ENCODE measurements around the gene ACBD5.
"Not testable (repeated sequence)": the region's sequence is repeated elsewhere in the genome, so short reads cannot be mapped to it uniquely, and the experiment has no call there.

ACBD5 gene

GRCh38 chr10:27241010-27241651 is 534 bp upstream of the ACBD5 start:
- peak; percentile 61 to 67 for DNase-seq

- not testable (repeated sequence) for DNase-seq
These were observed 3.1 kb downstream of the ACBD5 start for GRCh38 chr10:27237531-27237930.

DNA sequence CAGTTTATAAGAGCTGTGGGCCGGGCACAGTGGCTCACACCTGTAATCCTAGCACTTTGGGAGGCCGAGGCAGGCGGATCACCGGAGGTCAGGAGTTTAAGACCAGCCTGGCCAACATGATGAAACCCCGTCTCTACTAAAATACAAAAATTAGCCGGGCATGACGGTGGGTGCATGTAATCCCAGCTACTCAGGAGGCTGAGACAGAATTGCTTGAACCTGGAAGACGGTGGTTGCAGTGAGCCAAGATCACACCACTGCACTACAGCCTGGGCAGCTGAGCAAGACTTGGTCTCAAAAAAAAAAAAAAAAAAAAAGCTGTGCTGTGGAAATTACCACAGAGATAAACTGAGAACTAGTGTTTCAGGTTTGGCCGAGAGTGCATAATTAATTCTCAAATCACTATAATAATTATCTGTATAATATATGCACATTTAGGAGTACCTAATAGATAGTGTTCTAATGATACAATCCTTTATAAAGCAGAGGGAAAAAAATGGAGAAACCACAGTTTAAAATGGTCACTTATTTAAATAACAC is 3.9 kb downstream of the ACBD5 start:
- not testable (repeated sequence) for DNase-seq

GRCh38 chr10:27235706-27236105 is 4.9 kb downstream of the ACBD5 start:
- DNase-seq: no peak

DNA sequence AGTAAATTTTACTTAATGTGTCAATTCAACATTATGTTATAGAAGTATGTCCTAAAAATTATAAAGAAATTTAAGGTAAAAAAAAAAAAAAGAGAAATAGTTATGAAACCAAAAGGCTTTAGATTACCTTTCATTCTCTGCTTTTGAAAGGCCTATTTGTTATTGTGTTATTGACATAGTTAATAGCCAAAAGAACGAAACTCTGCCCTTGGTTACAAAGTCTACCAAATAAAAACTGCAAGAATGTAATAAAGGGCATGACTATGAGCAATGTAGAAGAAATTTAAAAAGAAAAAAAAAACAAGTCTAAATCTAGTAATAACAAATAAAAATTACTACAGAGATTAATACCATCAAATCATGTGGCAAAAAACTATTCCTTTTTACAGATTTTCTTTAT is 10.6 kb downstream of the ACBD5 start:
- no peak for DNase-seq

- no peak for DNase-seq
These were observed 14.8 kb downstream of the ACBD5 start for GRCh38 chr10:27225642-27226257.

GRCh38 chr10:27225011-27225590 is 15.5 kb downstream of the ACBD5 start:
- DNase-seq: no peak

DNA sequence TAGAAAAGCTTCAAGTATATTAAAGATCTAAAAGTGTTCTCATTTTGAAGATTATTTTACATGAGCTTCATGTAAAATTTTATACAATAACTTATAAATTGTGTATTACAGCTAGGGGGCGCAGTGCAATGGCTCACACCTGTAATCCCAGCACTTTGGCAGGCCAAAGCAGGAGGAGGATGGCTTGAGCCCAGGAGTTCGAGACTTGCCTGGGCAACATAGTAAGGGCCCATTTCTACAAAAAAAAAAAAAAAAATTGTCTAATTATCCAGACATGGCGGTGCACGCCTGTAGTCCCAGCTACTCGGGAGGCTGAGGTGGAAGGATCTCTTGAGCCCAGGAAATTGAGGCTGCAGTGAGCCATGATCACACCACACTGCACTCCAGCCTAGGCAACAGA is 16.6 kb downstream of the ACBD5 start:
- DNase-seq: peak; percentile 34 to 36

GRCh38 chr10:27207350-27207749 is 33.2 kb downstream of the ACBD5 start:
- no peak for DNase-seq

DNA sequence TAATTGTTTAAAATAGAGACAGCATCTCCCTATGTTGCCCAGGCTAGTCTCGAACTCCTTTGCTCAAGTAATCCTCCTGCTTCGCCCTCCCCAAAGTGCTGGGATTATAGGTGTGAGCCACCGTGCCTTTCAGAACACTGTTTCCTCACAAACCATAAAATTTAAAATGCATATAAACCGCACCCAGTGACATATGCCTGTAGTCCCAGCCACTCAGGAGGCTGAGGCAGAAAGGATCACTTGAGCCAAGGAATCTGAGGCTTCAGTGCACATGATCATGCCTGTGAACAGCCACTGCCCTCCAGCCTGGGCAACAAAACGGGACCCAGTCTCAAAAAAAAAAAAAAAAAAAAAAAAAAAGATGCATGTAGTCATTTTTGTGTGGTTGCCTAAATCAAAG is 36.8 kb downstream of the ACBD5 start:
- no peak for DNase-seq

DNA sequence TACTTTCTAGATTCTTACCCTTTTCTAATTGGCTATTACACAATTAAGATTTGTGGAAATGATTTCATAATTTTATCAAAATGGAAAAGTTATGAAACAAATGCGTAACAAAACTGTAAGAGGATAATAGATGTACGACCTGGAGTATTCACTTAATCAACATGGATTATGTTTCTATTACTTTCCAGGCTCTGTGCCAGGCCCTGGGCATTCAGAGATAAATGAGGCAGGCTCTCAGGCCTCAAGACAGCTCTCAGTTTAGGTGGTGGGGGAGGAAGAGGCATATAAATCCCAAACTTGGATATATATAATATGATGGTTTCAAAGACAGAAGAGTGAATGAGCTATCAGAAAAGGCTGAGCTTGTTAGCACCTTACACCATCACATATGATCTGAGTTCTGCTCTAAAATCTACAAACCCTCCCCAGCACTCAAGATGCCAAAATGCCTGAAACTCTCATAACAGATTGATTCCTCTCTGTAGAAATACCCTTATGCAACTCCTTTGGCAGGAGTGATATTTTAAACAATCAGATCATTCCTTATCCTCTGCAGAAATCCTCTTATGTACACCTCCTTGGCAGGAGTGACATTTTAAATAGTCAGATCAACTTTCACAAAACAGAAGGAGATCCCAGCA is 42.5 kb downstream of the ACBD5 start:
- no peak for DNase-seq

- DNase-seq: no peak
These were observed 48.3 kb downstream of the ACBD5 start for GRCh38 chr10:27192284-27192683.

DNA sequence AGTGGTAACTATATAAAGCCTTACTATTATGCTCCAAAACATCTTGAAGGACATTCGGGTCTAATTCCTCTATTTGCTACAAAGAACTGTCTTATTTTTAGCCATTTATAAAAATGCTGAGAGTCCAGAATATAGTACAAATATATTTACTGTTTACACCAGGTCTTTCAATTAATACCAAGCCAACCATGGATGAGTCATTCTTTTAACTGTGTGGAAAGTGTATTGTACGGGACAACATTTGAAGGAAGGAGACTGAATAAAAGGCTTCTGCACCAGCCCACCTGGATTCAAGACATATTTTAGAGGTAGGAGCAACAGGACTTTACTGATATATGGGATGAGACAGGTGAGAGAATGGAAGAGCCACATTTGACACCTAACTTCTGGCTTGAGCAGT is 50.1 kb downstream of the ACBD5 start:
- no peak for DNase-seq

DNA sequence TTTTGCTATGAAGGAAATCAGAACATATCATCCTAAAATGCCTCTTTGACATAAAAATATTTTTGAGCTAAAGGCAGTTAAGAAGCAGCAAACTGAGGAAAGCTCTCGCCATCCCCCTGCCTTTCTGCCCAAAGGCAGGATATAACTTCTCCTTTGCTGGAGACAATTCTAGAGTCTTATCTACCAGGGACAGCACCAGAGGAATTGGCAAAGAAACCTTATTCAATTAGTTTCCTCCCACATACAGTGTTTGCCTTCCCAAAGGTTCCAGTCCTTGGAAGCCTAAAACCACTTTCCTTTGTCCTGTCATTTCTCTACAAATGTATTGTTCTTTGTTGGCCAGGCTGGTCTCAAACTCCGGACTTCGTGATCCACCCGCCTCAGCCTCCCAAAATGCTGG is 51.7 kb downstream of the ACBD5 start:
- DNase-seq: no peak

DNA sequence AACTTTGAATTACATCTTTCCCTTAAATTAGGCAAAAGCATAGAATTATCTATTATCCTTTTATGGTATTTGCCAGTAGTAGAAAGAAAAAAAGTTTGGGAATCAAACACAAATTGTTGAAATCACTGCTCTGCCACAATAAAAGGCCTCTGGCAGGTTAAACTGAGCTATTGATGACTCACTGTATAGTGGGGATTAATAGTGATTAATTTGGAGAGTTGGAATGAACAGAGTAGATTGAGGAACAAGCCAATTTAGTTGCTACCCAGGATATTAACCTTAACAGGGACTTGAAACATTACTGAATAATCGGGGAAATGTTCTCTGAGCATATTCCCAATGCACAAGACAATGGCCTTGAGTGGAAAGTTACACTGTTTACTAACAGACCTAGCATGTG is 52.3 kb downstream of the ACBD5 start:
- no peak for DNase-seq

DNA sequence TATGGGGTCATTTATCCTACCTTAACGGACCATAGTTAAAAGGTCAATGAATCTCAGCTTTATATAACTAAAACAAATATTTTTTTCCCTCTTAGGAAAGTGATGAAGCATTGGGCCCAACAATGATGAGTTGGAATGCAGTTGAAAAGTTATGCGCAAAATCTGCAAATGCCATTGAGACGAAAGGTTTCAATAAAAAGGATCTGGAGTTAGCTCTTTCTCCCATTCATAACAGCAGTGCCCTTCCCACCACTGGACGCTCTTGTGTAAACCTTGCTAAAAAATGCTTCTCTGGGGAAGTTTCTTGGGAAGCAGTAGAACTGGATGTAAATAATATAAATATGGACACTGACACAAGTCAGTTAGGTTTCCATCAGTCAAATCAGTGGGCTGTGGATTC is 70.7 kb downstream of the ACBD5 start:
- DNase-seq: no peak

GRCh38 chr10:27158421-27158820 is 82.2 kb downstream of the ACBD5 start:
- no peak for DNase-seq

DNA sequence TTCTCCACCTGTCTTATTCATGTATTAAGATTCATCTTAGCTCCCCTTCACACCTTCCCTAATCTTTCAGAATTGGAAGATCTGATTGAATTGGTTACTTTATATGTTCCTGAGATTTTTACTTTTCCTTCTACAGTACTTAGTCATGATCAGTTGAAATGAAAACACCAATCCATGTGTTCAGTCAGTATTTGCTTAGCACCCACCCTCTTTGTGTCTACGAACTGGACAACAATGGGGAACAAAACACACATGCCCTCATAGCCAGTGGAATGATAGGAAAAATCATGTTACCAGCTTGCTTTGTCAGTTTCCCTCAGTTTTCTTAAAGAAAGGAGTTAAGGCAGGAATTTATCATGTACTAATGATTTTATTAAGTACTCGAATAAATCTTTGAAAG is 83.4 kb downstream of the ACBD5 start:
- no peak for DNase-seq

DNA sequence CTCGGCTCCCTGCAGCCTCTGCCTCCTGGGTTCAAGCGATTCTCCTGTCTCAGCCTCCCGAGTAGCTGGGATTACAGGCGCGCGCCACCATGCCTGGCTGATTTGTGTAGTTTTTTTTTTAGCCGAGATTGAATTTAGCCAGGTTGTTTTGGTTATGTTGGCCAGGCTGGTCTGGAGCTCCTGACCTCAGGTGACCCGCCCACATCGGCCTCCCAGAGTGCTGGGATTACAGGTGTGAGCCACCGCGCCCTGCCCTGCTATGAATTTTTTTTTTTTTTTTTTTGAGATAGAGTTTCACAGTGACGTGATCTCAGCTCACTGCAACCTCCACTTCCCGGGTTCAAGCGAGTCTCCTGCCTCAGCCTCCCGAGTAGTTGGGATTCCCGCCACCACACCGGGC is 84.0 kb downstream of the ACBD5 start:
- DNase-seq: not testable (repeated sequence)

GRCh38 chr10:27155066-27155754 is 85.4 kb downstream of the ACBD5 start, which contains the start of gene MASTL:
Gene MASTL (plus strand): TSS chr10:27155352. CDS start chr10:27155427, 75 bp downstream.
- DNase-seq: peak; percentile 95 to 97

GRCh38 chr10:27153845-27154193 is 86.8 kb downstream of the ACBD5 start:
- DNase-seq: no peak

DNA sequence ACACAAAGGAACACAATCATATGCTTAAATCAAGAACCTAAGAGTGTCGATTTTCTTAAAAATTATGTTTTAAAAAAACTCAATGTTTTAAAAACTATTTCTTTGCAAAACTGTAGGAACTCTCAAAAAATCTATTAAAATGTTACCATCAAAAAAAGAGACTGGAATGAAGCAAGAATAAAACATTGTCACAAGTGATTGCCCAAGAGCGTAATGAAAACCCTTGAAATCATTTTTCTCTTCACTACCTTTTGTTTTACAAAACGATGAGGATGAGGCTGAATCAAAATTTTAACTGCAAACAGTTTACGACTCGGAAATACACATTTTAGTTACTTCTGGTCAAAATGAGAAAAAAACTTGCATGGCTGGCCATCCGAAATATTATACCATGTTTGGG is 87.3 kb downstream of the ACBD5 start:
- DNase-seq: no peak

GRCh38 chr10:27152687-27153086 is 87.9 kb downstream of the ACBD5 start:
- no peak for DNase-seq

All from activated T-cell treated with anti-CD3 and anti-CD28 coated beads, Interleukin-2, amount 50 U/mL, for 48 hours (primary cell).